B cell (primary cell): ENCODE results near the gene FMO4. TPM values are rescaled to one million over a fixed set of nuclear protein-coding genes. Genes with fewer than 3 reads are reported as not detected.
"Not testable (repeated sequence)": the region's sequence is repeated elsewhere in the genome, so short reads cannot be mapped to it uniquely, and the experiment has no call there.

Experiments
- ATAC-seq: fragments of 200-7000 bp; cut with Tn5 transposase; one replicate; pipeline ENCODE4 v1.10.0; 2021; ENCODE audit warnings: low read depth, mild to moderate bottlenecking, moderate number of reproducible peaks, moderate library complexity
- CTCF ChIA-PET: fragments of 350-600 bp; sonication (Branson Sonifier 250); formaldehyde crosslinking; loops from one replicate; lab custom pipeline; 2021; ENCODE audit warnings: antibody characterized with exemption, inconsistent platforms; lab: Charles Lee
- POLR2A ChIA-PET: fragments of 350-600 bp; sonication (Branson Sonifier 250); formaldehyde crosslinking; loops from one replicate; lab custom pipeline; 2021; ENCODE audit warnings: antibody characterized with exemption; lab: Charles Lee
- DNase-seq: peaks from one replicate; pipeline ENCODE4 v3.0.0; 2013
- H2AFZ ChIP-seq: 2 replicates; pipeline ENCODE4 v1.6.1; 2012; ENCODE audit warnings: mild to moderate bottlenecking, low read depth, low read length; ENCODE audit not compliant: insufficient read depth, poor library complexity, severe bottlenecking
- H3K27ac ChIP-seq, 2 donors: 1 replicate in 1 of 2; 2 replicates in 1 of 2; pipeline ENCODE4 v1.5.1; 2012 to 2013; ENCODE audit warnings: low read length in 2 of 2, mild to moderate bottlenecking in 2 of 2, moderate library complexity in 1 of 2
- H3K27me3 ChIP-seq, 4 experiments: fragments of 200-600 bp in 1 of 4; sonication (generic) in 1 of 4; replicated peaks in 1 of 4; 1 replicate in 2 of 4; 2 replicates in 2 of 4; pipeline versions ENCODE4 v1.6.1 to v1.7.0; 2013 to 2016; ENCODE audit warnings: low read length in 3 of 4, mild to moderate bottlenecking in 2 of 4, mixed read lengths in 1 of 4, moderate library complexity in 1 of 4; ENCODE audit not compliant: insufficient read depth in 4 of 4, control insufficient read depth in 3 of 4; ENCODE audit errors: control extremely low read depth in 1 of 4
- H3K36me3 ChIP-seq, 2 experiments: replicated peaks in 1 of 2; 1 replicate in 1 of 2; 2 replicates in 1 of 2; pipeline versions ENCODE4 v1.6.1 to v1.7.1; 2013; ENCODE audit warnings: low read length in 1 of 2; ENCODE audit not compliant: insufficient read depth in 2 of 2, control insufficient read depth in 1 of 2; ENCODE audit errors: control extremely low read depth in 1 of 2, extremely low read depth in 1 of 2
- H3K4me1 ChIP-seq, 2 donors: fragments of 200-600 bp in 1 of 2; sonication (generic) in 1 of 2; 1 replicate in 1 of 2; 2 replicates in 1 of 2; pipeline versions ENCODE4 v1.5.1 to v1.6.1; 2013 to 2017; ENCODE audit warnings: low read length in 2 of 2; ENCODE audit not compliant: control insufficient read depth in 2 of 2, insufficient read depth in 2 of 2
- H3K4me2 ChIP-seq: replicated peaks from 2 replicates; pipeline ENCODE3; 2012; ENCODE audit warnings: mild to moderate bottlenecking, low read depth, low read length; ENCODE audit not compliant: poor library complexity, severe bottlenecking
- H3K4me3 ChIP-seq, 5 experiments: fragments of 200-600 bp in 1 of 5; sonication (generic) in 1 of 5; 1 replicate in 3 of 5; 2 replicates in 2 of 5; pipeline versions ENCODE4 v1.5.1 to v1.7.0; 2011 to 2016; ENCODE audit warnings: low read length in 4 of 5, mild to moderate bottlenecking in 4 of 5, low read depth in 2 of 5, control low read depth in 1 of 5, moderate library complexity in 1 of 5; ENCODE audit not compliant: insufficient read depth in 1 of 5; ENCODE audit errors: control extremely low read depth in 1 of 5, extremely low read depth in 1 of 5
- H3K79me2 ChIP-seq: fragments of 200-600 bp; sonication (generic); one replicate; pipeline ENCODE4 v1.6.0; 2016; ENCODE audit warnings: low read length; ENCODE audit not compliant: control insufficient read depth, insufficient read depth
- H3K9ac ChIP-seq: fragments of 200-600 bp; sonication (generic); 2 replicates; pipeline ENCODE4 v1.6.1; 2017; ENCODE audit warnings: mild to moderate bottlenecking, low read length, moderate library complexity
- H3K9me3 ChIP-seq, 3 donors: one replicate each; pipeline versions ENCODE4 v1.6.1 to v1.7.1; 2013; ENCODE audit warnings: low read length in 2 of 3; ENCODE audit not compliant: control insufficient read depth in 2 of 3, insufficient read depth in 1 of 3; ENCODE audit errors: control extremely low read depth in 1 of 3
- H4K20me1 ChIP-seq: 2 replicates; pipeline ENCODE4 v1.6.0; 2012; ENCODE audit warnings: mild to moderate bottlenecking, low read length; ENCODE audit not compliant: insufficient read depth, control insufficient read depth, poor library complexity, severe bottlenecking
- H3K27ac Mint-ChIP-seq: one replicate; pipeline ENCODE4 v1.8.0; 2021; ENCODE audit warnings: mixed read lengths
- H3K27me3 Mint-ChIP-seq: one replicate; pipeline ENCODE4 v1.8.0; 2021; ENCODE audit warnings: mixed read lengths
- H3K4me1 Mint-ChIP-seq: one replicate; pipeline ENCODE4 v1.8.0; 2021; ENCODE audit warnings: mixed read lengths
- H3K4me3 Mint-ChIP-seq: one replicate; pipeline ENCODE4 v1.8.0; 2021; ENCODE audit warnings: mixed read lengths
- H3K9me3 Mint-ChIP-seq: one replicate; pipeline ENCODE4 v1.8.0; 2022; ENCODE audit warnings: mixed read lengths; ENCODE audit not compliant: insufficient read depth
- EZH2 ChIP-seq: IDR thresholded peaks from 2 replicates; pipeline ENCODE4 v1.6.1; 2012; ENCODE audit warnings: borderline replicate concordance, low read depth, mild to moderate bottlenecking, moderate library complexity, low read length; ENCODE audit not compliant: insufficient read depth, poor library complexity, severe bottlenecking
- WGBS: methylation state at CpG from one replicate; pipeline ENCODE4 v1.1.5; 2013; ENCODE audit warnings: missing lambda C conversion rate; ENCODE audit not compliant: insufficient coverage; 5-methylcytosine and 5-hydroxymethylcytosine counted together
- intact Hi-C: fragments of 100-400 bp; cut with micrococcal nuclease; formaldehyde crosslinking; loops from one replicate; pipeline ENCODE4 v1.10.0; 2022
- polyA plus RNA-seq: library from polyadenylated mRNA; depleted of rRNA; stranded (reverse); fragments of >200 nt; gene quantifications from 2 replicates; pipeline ENCODE4 v1.2.3, GENCODE V29; 2012
- total RNA-seq, 2 donors: library from RNA; stranded (reverse); fragments of 120-200 nt in 1 of 2; gene quantifications; 1 replicate in 1 of 2; 2 replicates in 1 of 2; pipeline versions ENCODE4 v1.2.3 to v1.2.4, GENCODE V29; 2013 to 2022
- TF ChIP-seq, protein P1 (sequence below): fragments of 200-600 bp; IDR thresholded peaks from one replicate; pipeline ENCODE4 v1.8.0; 2022; ENCODE audit warnings: antibody characterized with exemption, mild to moderate bottlenecking

The FMO4 gene
- total and polyA plus RNA-seq, 2 donors (not counting 1 experiment from before 2014, with no cell fraction given): 2.5 to 3.0 TPM

DNA sequence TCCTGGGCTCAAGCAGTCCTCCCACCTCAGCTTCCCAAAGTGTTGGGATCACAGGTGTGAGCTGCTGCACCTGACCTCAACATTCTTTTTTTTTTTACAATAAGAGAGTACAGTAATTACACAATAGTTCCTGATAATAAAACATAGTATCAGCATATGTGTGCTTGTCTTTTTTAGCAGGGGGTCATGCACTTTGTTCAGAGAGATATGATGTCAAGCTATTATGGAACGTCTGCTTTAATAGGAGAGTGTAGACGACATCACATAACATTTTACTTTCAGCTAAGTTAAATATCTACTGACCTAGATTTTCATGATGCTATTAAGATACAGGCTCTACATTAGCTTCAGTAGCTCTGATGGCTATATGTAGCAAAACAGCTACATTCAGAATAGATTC, 70.5 kb downstream of the FMO4 start:
- Histone ChIP-seq H3K4me1 (no peaks in the 10 kb centered on the region), H3K4me2 (no peak overlapping the region), H3K27ac (no peak overlapping the region), H3K9ac (no peak overlapping the region), H3K27me3 (no peaks in the 10 kb centered on the region), H2AFZ (no peak overlapping the region), H3K36me3 (no peaks in the 10 kb centered on the region), H4K20me1 (no peaks in the 10 kb centered on the region), H3K79me2 (no peaks in the 10 kb centered on the region), H3K4me3 (no peak overlapping the region), H3K9me3 (peaks cover 0 to 14% (median 0%) of the 10 kb centered on the region in 3 donors)
- DNase-seq (no peak), ATAC-seq (no peak)
- Mint-ChIP-seq H3K27me3 (peaks cover 8% of the 10 kb centered on the region), H3K4me3 (no peak overlapping the region), H3K9me3 (peaks cover 3% of the 10 kb centered on the region), H3K4me1 (no peaks in the 10 kb centered on the region), H3K27ac (no peak overlapping the region)
- intact Hi-C loops: no loop called here
- POLR2A ChIA-PET: no interaction called here
- TF ChIP-seq, protein P1, sequence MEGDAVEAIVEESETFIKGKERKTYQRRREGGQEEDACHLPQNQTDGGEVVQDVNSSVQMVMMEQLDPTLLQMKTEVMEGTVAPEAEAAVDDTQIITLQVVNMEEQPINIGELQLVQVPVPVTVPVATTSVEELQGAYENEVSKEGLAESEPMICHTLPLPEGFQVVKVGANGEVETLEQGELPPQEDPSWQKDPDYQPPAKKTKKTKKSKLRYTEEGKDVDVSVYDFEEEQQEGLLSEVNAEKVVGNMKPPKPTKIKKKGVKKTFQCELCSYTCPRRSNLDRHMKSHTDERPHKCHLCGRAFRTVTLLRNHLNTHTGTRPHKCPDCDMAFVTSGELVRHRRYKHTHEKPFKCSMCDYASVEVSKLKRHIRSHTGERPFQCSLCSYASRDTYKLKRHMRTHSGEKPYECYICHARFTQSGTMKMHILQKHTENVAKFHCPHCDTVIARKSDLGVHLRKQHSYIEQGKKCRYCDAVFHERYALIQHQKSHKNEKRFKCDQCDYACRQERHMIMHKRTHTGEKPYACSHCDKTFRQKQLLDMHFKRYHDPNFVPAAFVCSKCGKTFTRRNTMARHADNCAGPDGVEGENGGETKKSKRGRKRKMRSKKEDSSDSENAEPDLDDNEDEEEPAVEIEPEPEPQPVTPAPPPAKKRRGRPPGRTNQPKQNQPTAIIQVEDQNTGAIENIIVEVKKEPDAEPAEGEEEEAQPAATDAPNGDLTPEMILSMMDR: no peak
- TF ChIP-seq EZH2: no peak
- CTCF ChIA-PET: no interaction called here
- no CpG with 5 or more reads among the region's 2 CpGs for WGBS

DNA sequence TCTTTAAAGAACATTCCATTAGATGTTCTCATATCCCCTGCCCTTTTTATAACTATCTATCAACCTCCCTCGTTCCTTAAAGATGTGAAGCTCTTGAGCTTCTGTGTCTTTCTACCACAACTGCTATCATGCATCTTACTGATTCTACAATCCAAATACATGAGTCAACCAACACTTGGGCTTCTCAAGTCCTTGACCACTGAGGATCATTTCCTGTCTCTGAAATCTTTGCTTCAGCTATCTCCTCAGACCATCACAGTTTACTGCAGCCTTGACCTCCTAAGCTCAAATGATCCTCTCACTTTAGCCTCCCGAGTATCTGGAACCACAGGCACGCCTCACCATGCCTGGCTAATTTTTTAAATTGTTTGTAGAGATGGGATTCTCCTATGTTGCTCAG, 75.2 kb downstream of the FMO4 start:
- WGBS: 56% methylated on average over 1 of the region's 3 CpGs
- no peaks in the 10 kb centered on the region for H3K36me3 ChIP-seq
- no peak overlapping the region for H3K4me3 Mint-ChIP-seq
- peaks cover 20% of the 10 kb centered on the region for H3K27me3 Mint-ChIP-seq
- DNase-seq (no peak), ATAC-seq (no peak)
- H3K79me2 ChIP-seq: no peaks in the 10 kb centered on the region
- POLR2A ChIA-PET: no interaction called here
- no peaks in the 10 kb centered on the region for H3K4me1 Mint-ChIP-seq
- H3K27ac Mint-ChIP-seq: no peak overlapping the region
- no peak overlapping the region for H2AFZ ChIP-seq
- intact Hi-C loops: no loop called here
- H3K4me1 ChIP-seq: no peaks in the 10 kb centered on the region
- H3K27me3 ChIP-seq: no peaks in the 10 kb centered on the region
- H3K9me3 Mint-ChIP-seq: no peaks in the 10 kb centered on the region
- no peak overlapping the region for H3K27ac ChIP-seq
- H3K4me3 ChIP-seq: no peak overlapping the region
- TF ChIP-seq EZH2: no peak
- TF ChIP-seq, protein P1: no peak
- H3K9me3 ChIP-seq: no peaks in the 10 kb centered on the region
- H3K4me2 ChIP-seq: no peak overlapping the region
- H3K9ac ChIP-seq: no peak overlapping the region
- no peaks in the 10 kb centered on the region for H4K20me1 ChIP-seq
- CTCF ChIA-PET: no interaction called here

DNA sequence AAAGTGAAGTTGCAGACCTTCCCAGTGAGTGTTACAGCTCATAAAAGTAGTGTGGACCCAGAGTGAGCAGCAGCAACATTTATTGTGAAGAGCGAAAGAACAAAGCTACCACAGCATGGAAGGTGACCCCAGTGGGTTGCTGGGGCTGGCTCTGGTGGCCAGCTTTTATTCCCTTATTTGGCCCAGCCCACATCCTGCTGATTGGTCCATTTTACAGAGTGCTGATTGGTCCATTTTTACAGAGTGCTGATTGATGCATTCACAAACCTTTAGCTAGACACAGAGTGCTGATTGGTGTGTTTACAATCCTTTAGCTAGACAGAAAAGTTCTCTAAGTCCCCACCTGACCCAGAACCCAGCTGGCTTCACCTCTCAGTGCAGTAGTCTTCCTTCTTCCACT, 76.8 kb downstream of the FMO4 start:
- H3K4me2 ChIP-seq, DNase-seq, intact Hi-C loops, H3K4me3 ChIP-seq, ATAC-seq, H3K36me3 ChIP-seq, H2AFZ ChIP-seq, H3K9me3 Mint-ChIP-seq, H3K4me3 Mint-ChIP-seq, POLR2A ChIA-PET, H3K4me1 ChIP-seq, H3K9me3 ChIP-seq, H3K9ac ChIP-seq, H3K27ac Mint-ChIP-seq, H3K27me3 ChIP-seq, H3K4me1 Mint-ChIP-seq, H3K79me2 ChIP-seq, CTCF ChIA-PET, H4K20me1 ChIP-seq, H3K27ac ChIP-seq: not testable (repeated sequence)
- 100% methylated on average over 1 of the region's 1 CpG for WGBS
- peaks cover 15% of the 10 kb centered on the region for H3K27me3 Mint-ChIP-seq
